NK-92 treated with Interleukin-12 subunit alpha and Interleukin-12 subunit beta, amount 100 ng/mL, for 24 hours (cell line): ENCODE measurements around the gene NAT8L.

Experiments
- DNase-seq: peaks from one replicate; lab custom pipeline; 2025; lab: John Stamatoyannopoulos, UW

Gene NAT8L

GRCh38 chr4:2095236-2096072 lies 36.3 kb downstream of the NAT8L start:
- DNase-seq = no peak

DNA sequence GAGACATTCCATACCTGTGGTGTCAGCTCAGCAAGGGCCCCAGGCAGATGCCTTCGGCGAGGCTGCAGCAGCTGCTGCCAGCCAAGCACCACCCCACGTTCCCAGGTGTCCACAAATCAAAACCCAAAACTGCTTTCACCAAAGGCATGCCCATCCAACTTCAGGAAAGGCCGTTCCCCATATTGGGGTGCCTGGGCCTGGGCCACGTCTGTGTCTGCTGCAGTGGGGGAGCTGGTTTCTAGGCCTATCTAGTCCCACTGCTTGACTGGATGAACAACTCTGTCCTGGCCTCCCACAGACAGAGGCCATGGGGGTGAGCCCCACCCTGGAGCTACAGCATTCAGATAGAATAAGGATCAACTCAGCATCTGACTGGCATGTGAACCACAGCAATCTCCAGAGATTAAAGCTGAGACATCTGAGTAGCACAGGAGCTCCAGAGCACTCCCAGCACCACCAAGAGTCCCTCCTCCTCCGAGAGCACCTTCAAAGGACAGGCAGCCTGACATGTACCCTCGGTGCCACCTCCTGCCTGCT lies 37.0 kb downstream of the NAT8L start:
- DNase-seq = no peak

- no peak for DNase-seq
Observed at GRCh38 chr4:2101346-2102044, 42.4 kb downstream of the NAT8L start.

- DNase-seq = no peak
Observed at GRCh38 chr4:2102045-2102883, 43.1 kb downstream of the NAT8L start.

- DNase-seq = no peak
Observed at GRCh38 chr4:2103127-2103842, 44.2 kb downstream of the NAT8L start.

DNA sequence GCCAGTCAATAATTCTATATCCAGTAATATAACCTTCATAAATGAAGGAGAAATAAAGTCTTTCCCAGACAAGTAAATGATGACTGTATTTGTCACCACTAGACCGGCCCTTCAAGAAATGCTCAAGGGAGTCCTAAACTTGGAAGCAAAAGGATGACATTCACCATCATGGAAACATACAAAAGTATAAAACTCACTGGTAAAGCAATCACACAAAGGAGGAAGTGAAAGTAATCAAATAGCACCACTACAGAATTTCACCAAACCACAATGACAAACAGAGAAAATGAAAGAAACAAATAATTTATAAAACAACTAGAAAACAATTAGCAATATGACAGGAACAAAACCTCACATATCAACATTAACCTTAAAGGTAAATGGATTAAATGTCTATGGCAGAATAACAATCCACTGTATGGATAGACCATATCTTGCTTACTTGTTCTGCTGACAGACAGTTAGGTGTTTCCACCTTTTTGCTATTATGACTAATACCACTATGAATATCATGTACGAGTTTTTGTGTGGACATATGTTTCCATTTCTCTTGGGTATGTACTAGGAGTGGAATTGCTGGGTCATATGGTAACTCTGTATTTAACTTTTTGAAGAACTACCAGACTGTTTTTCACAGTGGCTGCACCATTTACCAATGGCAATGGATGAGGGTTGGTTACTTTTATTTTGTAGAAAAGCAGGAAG lies 44.9 kb downstream of the NAT8L start:
- no peak for DNase-seq

- DNase-seq = no peak
Observed at GRCh38 chr4:2104556-2105345, 45.6 kb downstream of the NAT8L start.

GRCh38 chr4:2105559-2105958 lies 46.4 kb downstream of the NAT8L start:
- DNase-seq = no peak

- DNase-seq = no peak
Observed at GRCh38 chr4:2116687-2117400, 57.7 kb downstream of the NAT8L start.
